Measurements from ENCODE around the gene PPP6R1. TPM values are rescaled to one million over a fixed set of nuclear protein-coding genes. Genes with fewer than 3 reads are reported as not detected.

Gene PPP6R1
- total RNA-seq, 1 donor from 2014 or later, result 220 TPM

- Mint-ChIP-seq H3K36me3 (ENCODE audit: low read depth) (peaks cover 47% of the 10 kb centered on the region), H3K4me3 (peak overlapping the region; percentile 28), H3K27me3 (no peaks in the 10 kb centered on the region), H3K4me1 (peaks cover 61% of the 10 kb centered on the region), H3K9me3 (no peaks in the 10 kb centered on the region), H3K27ac (no peak overlapping the region)
- CTCF ChIA-PET, result interaction anchor here (0.6 kb wide), 1 partner anchor 136 kb away, joined by 3 read pairs; the partner anchor contains the start of gene TMEM238
- ATAC-seq (ENCODE audit: low read depth) (no peak), DNase-seq (no peak)
- POLR2A ChIA-PET, result interaction anchor here (1.0 kb wide), 1 partner anchor 159 kb away, joined by 3 read pairs; no protein-coding TSS in a partner anchor
- TF ChIP-seq CTCF (IDR thresholded peaks at IDR 0.05), result no peak
- intact Hi-C loops (cut with micrococcal nuclease), result no loop called here
Measured at GRCh38 chr19:55248166-55248675, 10.6 kb downstream of the PPP6R1 start.

GRCh38 chr19:55247621-55248099 lies 11.2 kb downstream of the PPP6R1 start:
- no peak for TF ChIP-seq CTCF (IDR thresholded peaks at IDR 0.05)
- Mint-ChIP-seq H3K4me3 (no peak overlapping the region), H3K27me3 (no peaks in the 10 kb centered on the region), H3K27ac (no peak overlapping the region), H3K4me1 (peaks cover 56% of the 10 kb centered on the region), H3K36me3 (ENCODE audit: low read depth) (peaks cover 50% of the 10 kb centered on the region), H3K9me3 (no peaks in the 10 kb centered on the region)
- ChIA-PET POLR2A (interaction anchor here (1.0 kb wide), 1 partner anchor 159 kb away, joined by 3 read pairs; no protein-coding TSS in a partner anchor), CTCF (interaction anchor here (0.6 kb wide), 1 partner anchor 136 kb away, joined by 3 read pairs; the partner anchor contains the start of gene TMEM238)
- DNase-seq (no peak), ATAC-seq (ENCODE audit: low read depth) (no peak)
- intact Hi-C loops (cut with micrococcal nuclease), result no loop called here

- TF ChIP-seq CTCF (IDR thresholded peaks at IDR 0.05), result no peak
- H3K9me3 Mint-ChIP-seq, result no peaks in the 10 kb centered on the region
- intact Hi-C loops (cut with micrococcal nuclease), result no loop called here
- no peak overlapping the region for H3K27ac Mint-ChIP-seq
- no peak overlapping the region for H3K4me3 Mint-ChIP-seq
- H3K27me3 Mint-ChIP-seq, result no peaks in the 10 kb centered on the region
- ChIA-PET CTCF (no interaction called here), POLR2A (interaction anchor here (0.7 to 0.8 kb wide), 2 partner anchors 13 to 116 kb away, joined by 3 to 4 read pairs; partner anchors contain the start of genes GARIN5B and PPP6R1)
- ATAC-seq (ENCODE audit: low read depth) (no peak), DNase-seq (no peak)
- peaks cover 54% of the 10 kb centered on the region for H3K36me3 Mint-ChIP-seq (ENCODE audit: low read depth)
- H3K4me1 Mint-ChIP-seq, result peaks cover 47% of the 10 kb centered on the region
Measured at GRCh38 chr19:55246462-55247451, 12.1 kb downstream of the PPP6R1 start.

GRCh38 chr19:55245236-55245904 lies 13.4 kb downstream of the PPP6R1 start:
- Mint-ChIP-seq H3K27me3 (no peaks in the 10 kb centered on the region), H3K9me3 (no peaks in the 10 kb centered on the region), H3K36me3 (ENCODE audit: low read depth) (peaks cover 58% of the 10 kb centered on the region), H3K4me3 (no peak overlapping the region), H3K27ac (no peak overlapping the region), H3K4me1 (peaks cover 33% of the 10 kb centered on the region)
- DNase-seq (no peak), ATAC-seq (ENCODE audit: low read depth) (no peak)
- ChIA-PET POLR2A (no interaction called here), CTCF (no interaction called here)
- intact Hi-C loops (cut with micrococcal nuclease), result no loop called here
- TF ChIP-seq CTCF (IDR thresholded peaks at IDR 0.05), result no peak

All from activated B cell treated with CpG ODN at 0.5 μM for 24 hours (primary cell).